ENCODE results near the gene PAQR5. TPM values are rescaled to one million over a fixed set of nuclear protein-coding genes. Genes with fewer than 3 reads are reported as not detected.

PAQR5 gene
- total and polyA plus RNA-seq, 2 donors (not counting 3 experiments of a cell fraction or from before 2014, with no cell fraction given): 0.08 to 0.09 TPM

DNA sequence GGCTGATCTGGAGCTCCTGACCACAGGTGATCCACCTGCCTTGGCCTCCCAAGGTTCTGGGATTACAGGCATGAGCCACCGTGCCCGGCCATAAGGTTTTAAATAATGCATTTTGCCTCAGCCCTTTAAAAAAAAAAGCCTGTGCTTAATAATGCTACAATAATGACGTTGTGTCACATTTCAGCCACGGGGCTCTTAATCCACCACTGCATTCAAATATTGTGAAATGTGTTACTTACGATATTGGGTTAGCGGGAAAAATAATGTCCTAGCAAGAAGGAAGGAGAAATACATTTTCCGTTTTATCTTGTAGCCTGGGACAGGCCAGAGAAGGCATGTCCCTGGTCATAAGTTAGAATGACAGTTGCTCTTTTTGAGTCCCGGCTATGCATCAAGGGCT, 17.6 kb downstream of the PAQR5 start:
- no peaks in the 10 kb centered on the region for H3K27me3 ChIP-seq (ENCODE audit: control insufficient read depth in 2 of 2, insufficient read depth in 2 of 2, low read length in 2 of 2)
- no TSS peak for BruUV-seq (replicated peaks)
- no peak overlapping the region for H2AFZ ChIP-seq (ENCODE audit: low read depth, low read length)
- no peaks in the 10 kb centered on the region for H3K79me2 ChIP-seq (ENCODE audit: control insufficient read depth, insufficient read depth, low read length)
- no peak overlapping the region for H3K4me3 ChIP-seq (replicated peaks in 1 of 3; ENCODE audit: insufficient read depth in 1 of 3, low read depth in 1 of 3, low read length in 3 of 3)
- DNase-seq (ENCODE audit: low read depth, low spot score) (no peak), FAIRE-seq (no peak)
- no peaks in the 10 kb centered on the region for H4K20me1 ChIP-seq (replicated peaks; ENCODE audit: control insufficient read depth, extremely low read depth, insufficient read depth, low read length)
- ChIA-PET POLR2A (interaction anchor here (0.7 kb wide), 1 partner anchor 682 kb away, joined by 4 read pairs; no protein-coding TSS in a partner anchor), CTCF (interaction anchor here (1.0 to 1.2 kb wide), 2 partner anchors 13 to 16 kb away, joined by 3 read pairs; no protein-coding TSS in a partner anchor)
- no peaks in the 10 kb centered on the region for H3K9me1 ChIP-seq (replicated peaks; ENCODE audit: control insufficient read depth, extremely low read depth, insufficient read depth, low read length)
- no peaks in the 10 kb centered on the region for H3K4me1 ChIP-seq (ENCODE audit: control insufficient read depth, extremely low read depth, insufficient read depth, low read length)
- H3K9ac ChIP-seq (replicated peaks; ENCODE audit: extremely low read depth, insufficient read depth, low read length): no peak overlapping the region
- H3K27ac ChIP-seq (ENCODE audit: insufficient read depth, low read depth, low read length): no peak overlapping the region
- H3K4me2 ChIP-seq (ENCODE audit: insufficient read depth, low read length): no peak overlapping the region
- H3K36me3 ChIP-seq (ENCODE audit: control insufficient read depth in 2 of 2, extremely low read depth in 1 of 2, insufficient read depth in 2 of 2, low read length in 2 of 2): no peaks in the 10 kb centered on the region
- intact Hi-C loops (cut with micrococcal nuclease): no loop called here
- dilution Hi-C loops (cut with MboI; ENCODE audit: extremely low pct_ligation_motif_present, low sequenced_read_pairs): no loop called here
- no peaks in the 10 kb centered on the region for H3K9me3 ChIP-seq (replicated peaks; ENCODE audit: control insufficient read depth, insufficient read depth, low read length)
- TF ChIP-seq MAX (IDR thresholded peaks at IDR 0.05; ENCODE audit: insufficient read depth, insufficient read length) (no peak), FOS (IDR thresholded peaks at IDR 0.05; ENCODE audit: borderline replicate concordance, insufficient read depth, low read length) (no peak), MYC (IDR thresholded peaks at IDR 0.05; ENCODE audit: low read depth, low read length) (no peak), GATA2 (IDR thresholded peaks at IDR 0.05; ENCODE audit: insufficient read depth, insufficient read length, low read depth, low read length) (no peak), CTCF (IDR thresholded peaks at IDR 0.05; ENCODE audit: extremely low read depth in 1 of 2, insufficient read depth in 1 of 2, low read depth in 1 of 2, low read length in 2 of 2) (no peak), POLR2AphosphoS5 (IDR thresholded peaks at IDR 0.05; ENCODE audit: insufficient read depth, low read depth, low read length) (no peak), POLR2A (IDR thresholded peaks at IDR 0.05; ENCODE audit: low read depth, low read length) (no peak)

All from endothelial cell of umbilical vein (primary cell).